T-cell (primary cell): ENCODE data around the gene IRAG1. TPM values are rescaled to one million over a fixed set of nuclear protein-coding genes. Genes with fewer than 3 reads are reported as not detected.

Source experiments
- ATAC-seq, 4 experiments: fragments of 200-7000 bp in 3 of 4; fragments of 150-1000 bp in 1 of 4; cut with Tn5 transposase; replicated peaks in 1 of 4; 1 replicate in 3 of 4; 2 replicates in 1 of 4; pipeline ENCODE4 v1.10.0; 2021; ENCODE audit warnings: moderate library complexity in 3 of 4, mild to moderate bottlenecking in 2 of 4, moderate number of reproducible peaks in 1 of 4
- CTCF ChIA-PET, 2 donors: fragments of 300-600 bp; sonication (Branson Sonifier 250); formaldehyde crosslinking; loops; one replicate each; lab custom pipeline; 2022; ENCODE audit warnings: antibody characterized with exemption in 2 of 2; lab: Charles Lee
- POLR2A ChIA-PET, 2 donors: fragments of 300-600 bp; sonication (Branson Sonifier 250); formaldehyde crosslinking; loops; one replicate each; lab custom pipeline; 2022; ENCODE audit warnings: antibody characterized with exemption in 2 of 2; lab: Charles Lee
- DNase-seq, 35 experiments: peaks; one replicate each; pipeline versions ENCODE4 v3.0.0 to v3.0.0-alpha.2; 2013 to 2023
- H3K27ac ChIP-seq: one replicate; pipeline ENCODE4 v1.5.1; 2013; ENCODE audit warnings: low read length
- H3K27me3 ChIP-seq, 2 experiments: replicated peaks in 1 of 2; 1 replicate in 1 of 2; 2 replicates in 1 of 2; pipeline versions ENCODE4 v1.6.1 to v1.7.0; 2013; ENCODE audit warnings: low read length in 1 of 2, mixed read lengths in 1 of 2; ENCODE audit not compliant: control insufficient read depth in 2 of 2, insufficient read depth in 2 of 2; ENCODE audit errors: extremely low read depth in 1 of 2
- H3K36me3 ChIP-seq, 2 donors: 1 replicate in 1 of 2; 2 replicates in 1 of 2; pipeline versions ENCODE4 v1.6.1 to v1.7.0; 2013; ENCODE audit warnings: low read length in 1 of 2; ENCODE audit not compliant: control insufficient read depth in 2 of 2, insufficient read depth in 1 of 2; ENCODE audit errors: extremely low read depth in 1 of 2
- H3K4me1 ChIP-seq, 2 experiments: 1 replicate in 1 of 2; 2 replicates in 1 of 2; pipeline versions ENCODE4 v1.6.1 to v1.7.0; 2013; ENCODE audit warnings: low read length in 2 of 2, mixed read lengths in 1 of 2; ENCODE audit not compliant: insufficient read depth in 2 of 2, control insufficient read depth in 1 of 2; ENCODE audit errors: extremely low read depth in 1 of 2
- H3K4me3 ChIP-seq, 2 donors: 1 replicate in 1 of 2; 2 replicates in 1 of 2; pipeline versions ENCODE4 v1.5.1 to v1.7.0; 2013; ENCODE audit warnings: mild to moderate bottlenecking in 2 of 2, low read length in 1 of 2, moderate library complexity in 1 of 2; ENCODE audit not compliant: control insufficient read depth in 1 of 2; ENCODE audit errors: extremely low read depth in 1 of 2
- H3K9me3 ChIP-seq: 2 replicates; pipeline ENCODE4 v1.7.0; 2013
- H3K27ac Mint-ChIP-seq, 2 donors: one replicate each; pipeline ENCODE4 v1.8.0; 2020 to 2021; ENCODE audit warnings: mild to moderate bottlenecking in 2 of 2, mixed read lengths in 2 of 2
- H3K27me3 Mint-ChIP-seq, 2 donors: one replicate each; pipeline ENCODE4 v1.8.0; 2021 to 2022; ENCODE audit warnings: mixed read lengths in 2 of 2
- H3K36me3 Mint-ChIP-seq: one replicate; pipeline ENCODE4 v1.8.0; 2021; ENCODE audit warnings: mixed read lengths
- H3K4me1 Mint-ChIP-seq, 3 donors: one replicate each; pipeline ENCODE4 v1.8.0; 2020 to 2022; ENCODE audit warnings: mixed read lengths in 3 of 3, mild to moderate bottlenecking in 1 of 3
- H3K4me3 Mint-ChIP-seq, 3 donors: one replicate each; pipeline ENCODE4 v1.8.0; 2020 to 2022; ENCODE audit warnings: mild to moderate bottlenecking in 3 of 3, mixed read lengths in 3 of 3, moderate library complexity in 3 of 3
- H3K9me3 Mint-ChIP-seq, 3 donors: one replicate each; pipeline ENCODE4 v1.8.0; 2020 to 2022; ENCODE audit warnings: mixed read lengths in 3 of 3
- WGBS: methylation state at CpG from one replicate; pipeline ENCODE4 v1.1.5; 2013; ENCODE audit warnings: missing lambda C conversion rate; ENCODE audit not compliant: insufficient coverage; 5-methylcytosine and 5-hydroxymethylcytosine counted together
- total RNA-seq, 35 experiments: library from RNA in 6 of 35; stranded (reverse) in 6 of 35; fragments of 120-200 nt in 1 of 35; gene quantifications; one replicate each; pipeline versions ENCODE4 v1.2.1 to v1.2.4 and lab custom pipeline; 2013 to 2026

Gene IRAG1
- total RNA-seq, 5 donors from 2014 or later (not counting 1 experiment from before 2014, with no cell fraction given): 0.06 to 0.20 TPM; not detected in 3

GRCh38 chr11:10666556-10667520 lies 26.7 kb downstream of the IRAG1 start:
- no peaks in the 10 kb centered on the region for H3K9me3 ChIP-seq
- no peak overlapping the region for H3K27ac ChIP-seq
- H3K4me1 Mint-ChIP-seq: no peaks in the 10 kb centered on the region
- no peaks in the 10 kb centered on the region for H3K9me3 Mint-ChIP-seq
- WGBS: 62% methylated on average over 2 of the region's 6 CpGs
- no peaks in the 10 kb centered on the region for H3K4me1 ChIP-seq
- H3K36me3 ChIP-seq: no peaks in the 10 kb centered on the region
- H3K4me3 Mint-ChIP-seq: no peak overlapping the region
- H3K27ac Mint-ChIP-seq: no peak overlapping the region
- peaks cover 0 to 12% of the 10 kb centered on the region in 2 experiments for H3K27me3 ChIP-seq
- peaks cover 9 to 12% of the 10 kb centered on the region in 2 donors for H3K27me3 Mint-ChIP-seq
- ATAC-seq (no peak), DNase-seq (no peak)
- ChIA-PET POLR2A (no interaction called here), CTCF (interaction anchor here (0.6 to 0.9 kb wide), 2 partner anchors 21 to 261 kb away, joined by 3 to 4 read pairs; no protein-coding TSS in a partner anchor)
- H3K36me3 Mint-ChIP-seq: no peaks in the 10 kb centered on the region
- H3K4me3 ChIP-seq: no peak overlapping the region

GRCh38 chr11:10664496-10664895 lies 29.1 kb downstream of the IRAG1 start:
- no CpG with 5 or more reads among the region's 1 CpG for WGBS
- Histone ChIP-seq H3K36me3 (no peaks in the 10 kb centered on the region), H3K9me3 (no peaks in the 10 kb centered on the region), H3K27me3 (peaks cover 0 to 12% of the 10 kb centered on the region in 2 experiments), H3K4me3 (no peak overlapping the region), H3K4me1 (no peaks in the 10 kb centered on the region), H3K27ac (no peak overlapping the region)
- Mint-ChIP-seq H3K27me3 (peaks cover 9 to 11% of the 10 kb centered on the region in 2 donors), H3K4me1 (no peaks in the 10 kb centered on the region), H3K36me3 (no peaks in the 10 kb centered on the region), H3K27ac (no peak overlapping the region), H3K9me3 (no peaks in the 10 kb centered on the region), H3K4me3 (no peak overlapping the region)
- ChIA-PET POLR2A (no interaction called here), CTCF (no interaction called here)
- ATAC-seq (no peak), DNase-seq (no peak)

GRCh38 chr11:10663990-10664389 lies 29.6 kb downstream of the IRAG1 start:
- Mint-ChIP-seq H3K9me3 (no peaks in the 10 kb centered on the region), H3K36me3 (no peaks in the 10 kb centered on the region), H3K27ac (no peak overlapping the region), H3K4me1 (no peaks in the 10 kb centered on the region), H3K27me3 (peaks cover 8 to 11% of the 10 kb centered on the region in 2 donors), H3K4me3 (no peak overlapping the region)
- POLR2A ChIA-PET: no interaction called here
- CTCF ChIA-PET: no interaction called here
- 45% methylated on average over 6 of the region's 6 CpGs for WGBS
- no peak for ATAC-seq
- Histone ChIP-seq H3K36me3 (no peaks in the 10 kb centered on the region), H3K27ac (no peak overlapping the region), H3K27me3 (peaks cover 0 to 12% of the 10 kb centered on the region in 2 experiments), H3K4me1 (no peaks in the 10 kb centered on the region), H3K4me3 (no peak overlapping the region), H3K9me3 (no peaks in the 10 kb centered on the region)
- DNase-seq: no peak

GRCh38 chr11:10663365-10663764 lies 30.2 kb downstream of the IRAG1 start:
- Histone ChIP-seq H3K27me3 (peaks cover 0 to 12% of the 10 kb centered on the region in 2 experiments), H3K4me3 (no peak overlapping the region), H3K36me3 (no peaks in the 10 kb centered on the region), H3K9me3 (no peaks in the 10 kb centered on the region), H3K27ac (no peak overlapping the region), H3K4me1 (no peaks in the 10 kb centered on the region)
- no peaks in the 10 kb centered on the region for H3K4me1 Mint-ChIP-seq
- no peaks in the 10 kb centered on the region for H3K9me3 Mint-ChIP-seq
- H3K27ac Mint-ChIP-seq: no peak overlapping the region
- ATAC-seq: no peak
- H3K36me3 Mint-ChIP-seq: no peaks in the 10 kb centered on the region
- no peak overlapping the region for H3K4me3 Mint-ChIP-seq
- peaks cover 4 to 7% of the 10 kb centered on the region in 2 donors for H3K27me3 Mint-ChIP-seq
- POLR2A ChIA-PET: interaction anchor here in 1 of 2 donors (0.6 kb wide), 1 partner anchor 1203 kb away, joined by 3 read pairs; the partner anchor contains the start of gene ZNF143
- CTCF ChIA-PET: no interaction called here
- DNase-seq: no peak

- Mint-ChIP-seq H3K4me3 (no peak overlapping the region), H3K36me3 (no peaks in the 10 kb centered on the region), H3K9me3 (no peaks in the 10 kb centered on the region), H3K27ac (no peak overlapping the region), H3K27me3 (no peaks in the 10 kb centered on the region), H3K4me1 (peaks cover 0 to 8% (median 2%) of the 10 kb centered on the region in 3 donors)
- CTCF ChIA-PET: interaction anchor here in 1 of 2 donors (0.6 kb wide), 1 partner anchor 15 kb away, joined by 3 read pairs; no protein-coding TSS in a partner anchor
- H3K4me1 ChIP-seq: peaks cover 0 to 5% of the 10 kb centered on the region in 2 experiments
- no peaks in the 10 kb centered on the region for H3K27me3 ChIP-seq
- no peak for ATAC-seq
- POLR2A ChIA-PET: no interaction called here
- H3K36me3 ChIP-seq: no peaks in the 10 kb centered on the region
- 100% methylated on average over 1 of the region's 2 CpGs for WGBS
- H3K9me3 ChIP-seq: no peaks in the 10 kb centered on the region
- no peak for DNase-seq
- H3K4me3 ChIP-seq: no peak overlapping the region
- H3K27ac ChIP-seq: no peak overlapping the region
These were observed 33.2 kb downstream of the IRAG1 start for GRCh38 chr11:10660323-10660722.

- ChIA-PET POLR2A (interaction anchor here in 1 of 2 donors (0.6 kb wide), 1 partner anchor 9 kb away, joined by 3 read pairs; no protein-coding TSS in a partner anchor), CTCF (interaction anchor here in 1 of 2 donors (0.6 to 1.0 kb wide), 2 partner anchors 42 to 256 kb away, joined by 3 read pairs; no protein-coding TSS in a partner anchor)
- Histone ChIP-seq H3K9me3 (no peaks in the 10 kb centered on the region), H3K4me3 (no peak overlapping the region), H3K36me3 (no peaks in the 10 kb centered on the region), H3K27ac (no peak overlapping the region), H3K4me1 (peaks cover 0 to 5% of the 10 kb centered on the region in 2 experiments), H3K27me3 (no peaks in the 10 kb centered on the region)
- no peaks in the 10 kb centered on the region for H3K9me3 Mint-ChIP-seq
- H3K4me3 Mint-ChIP-seq: no peak overlapping the region
- H3K27ac Mint-ChIP-seq: no peak overlapping the region
- DNase-seq: no peak
- peaks cover 0 to 8% (median 2%) of the 10 kb centered on the region in 3 donors for H3K4me1 Mint-ChIP-seq
- H3K36me3 Mint-ChIP-seq: no peaks in the 10 kb centered on the region
- no peak for ATAC-seq
- no peaks in the 10 kb centered on the region for H3K27me3 Mint-ChIP-seq
- 60% methylated on average over 4 of the region's 13 CpGs for WGBS
These were observed 34.0 kb downstream of the IRAG1 start for GRCh38 chr11:10659339-10660216.
